Uterus (tissue), 2 donors: ENCODE measurements around the gene MRPS15.

ENCODE experiments used
- POLR2A ChIP-seq, 2 donors: fragments of 450-650 bp; IDR thresholded peaks; one replicate each; pipeline ENCODE4 v1.6.1; 2016; ENCODE audit warnings: antibody characterized with exemption in 2 of 2, mild to moderate bottlenecking in 1 of 2, moderate library complexity in 1 of 2
- TF ChIP-seq, protein P1 (sequence below), 4 experiments: fragments of 200-600 bp in 2 of 4; fragments of 450-650 bp in 2 of 4; sonication (generic) in 2 of 4; IDR thresholded peaks; one replicate each; pipeline ENCODE4 v1.5.1; 2016 to 2019; ENCODE audit warnings: antibody characterized with exemption in 4 of 4, mild to moderate bottlenecking in 2 of 4, moderate library complexity in 1 of 4

- TF ChIP-seq, protein P1, sequence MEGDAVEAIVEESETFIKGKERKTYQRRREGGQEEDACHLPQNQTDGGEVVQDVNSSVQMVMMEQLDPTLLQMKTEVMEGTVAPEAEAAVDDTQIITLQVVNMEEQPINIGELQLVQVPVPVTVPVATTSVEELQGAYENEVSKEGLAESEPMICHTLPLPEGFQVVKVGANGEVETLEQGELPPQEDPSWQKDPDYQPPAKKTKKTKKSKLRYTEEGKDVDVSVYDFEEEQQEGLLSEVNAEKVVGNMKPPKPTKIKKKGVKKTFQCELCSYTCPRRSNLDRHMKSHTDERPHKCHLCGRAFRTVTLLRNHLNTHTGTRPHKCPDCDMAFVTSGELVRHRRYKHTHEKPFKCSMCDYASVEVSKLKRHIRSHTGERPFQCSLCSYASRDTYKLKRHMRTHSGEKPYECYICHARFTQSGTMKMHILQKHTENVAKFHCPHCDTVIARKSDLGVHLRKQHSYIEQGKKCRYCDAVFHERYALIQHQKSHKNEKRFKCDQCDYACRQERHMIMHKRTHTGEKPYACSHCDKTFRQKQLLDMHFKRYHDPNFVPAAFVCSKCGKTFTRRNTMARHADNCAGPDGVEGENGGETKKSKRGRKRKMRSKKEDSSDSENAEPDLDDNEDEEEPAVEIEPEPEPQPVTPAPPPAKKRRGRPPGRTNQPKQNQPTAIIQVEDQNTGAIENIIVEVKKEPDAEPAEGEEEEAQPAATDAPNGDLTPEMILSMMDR (IDR thresholded peaks at IDR 0.05) = no peak
- TF ChIP-seq POLR2A (IDR thresholded peaks at IDR 0.05) = no peak
Observed at GRCh38 chr1:36432616-36433015, 31.6 kb downstream of the MRPS15 start.
